ENCODE data around the gene OGDHL. TPM values are rescaled to one million over a fixed set of nuclear protein-coding genes. Genes with fewer than 3 reads are reported as not detected.

OGDHL gene
- total and polyA plus RNA-seq, 2 donors (not counting 3 experiments of a cell fraction or from before 2014, with no cell fraction given): 0.43 to 1.0 TPM

DNA sequence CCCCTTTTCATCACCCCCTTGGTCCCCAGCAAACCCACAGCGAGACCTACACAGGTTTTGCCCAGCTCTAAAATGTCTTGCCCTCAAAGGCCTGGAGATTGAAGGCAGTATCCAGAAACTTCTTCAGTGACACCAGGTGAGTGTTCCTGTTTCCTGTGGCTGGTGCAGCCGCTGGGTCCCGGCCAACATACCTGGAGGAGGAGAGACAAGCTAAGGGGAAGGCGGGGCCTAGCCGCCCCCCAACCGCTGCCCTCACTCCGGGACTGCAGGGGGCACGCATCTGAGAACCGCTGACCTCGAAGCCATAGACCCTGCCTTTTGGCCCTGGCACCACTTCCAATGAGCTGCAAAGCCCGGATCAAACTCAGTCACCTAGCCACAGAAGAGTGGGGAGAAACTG is 27.0 kb downstream of the OGDHL start:
- dilution Hi-C loops (cut with MboI; ENCODE audit: extremely low pct_ligation_motif_present, low sequenced_read_pairs): no loop called here
- TF ChIP-seq, protein P1, sequence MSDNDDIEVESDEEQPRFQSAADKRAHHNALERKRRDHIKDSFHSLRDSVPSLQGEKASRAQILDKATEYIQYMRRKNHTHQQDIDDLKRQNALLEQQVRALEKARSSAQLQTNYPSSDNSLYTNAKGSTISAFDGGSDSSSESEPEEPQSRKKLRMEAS (IDR thresholded peaks at IDR 0.05; ENCODE audit: insufficient read depth, insufficient read length): no peak
- TF ChIP-seq GATA2 (IDR thresholded peaks at IDR 0.05; ENCODE audit: insufficient read depth, insufficient read length, low read depth, low read length) (no peak), JUN (IDR thresholded peaks at IDR 0.05; ENCODE audit: borderline replicate concordance, insufficient read depth, insufficient read length, low read depth) (no peak), POLR2A (IDR thresholded peaks at IDR 0.05; ENCODE audit: low read depth, low read length) (no peak), EZH2 (IDR thresholded peaks at IDR 0.05; ENCODE audit: borderline replicate concordance, low read depth, low read length, severe bottlenecking) (no peak), FOS (IDR thresholded peaks at IDR 0.05; ENCODE audit: borderline replicate concordance, insufficient read depth, low read length) (no peak)
- TF ChIP-seq, protein P2, sequence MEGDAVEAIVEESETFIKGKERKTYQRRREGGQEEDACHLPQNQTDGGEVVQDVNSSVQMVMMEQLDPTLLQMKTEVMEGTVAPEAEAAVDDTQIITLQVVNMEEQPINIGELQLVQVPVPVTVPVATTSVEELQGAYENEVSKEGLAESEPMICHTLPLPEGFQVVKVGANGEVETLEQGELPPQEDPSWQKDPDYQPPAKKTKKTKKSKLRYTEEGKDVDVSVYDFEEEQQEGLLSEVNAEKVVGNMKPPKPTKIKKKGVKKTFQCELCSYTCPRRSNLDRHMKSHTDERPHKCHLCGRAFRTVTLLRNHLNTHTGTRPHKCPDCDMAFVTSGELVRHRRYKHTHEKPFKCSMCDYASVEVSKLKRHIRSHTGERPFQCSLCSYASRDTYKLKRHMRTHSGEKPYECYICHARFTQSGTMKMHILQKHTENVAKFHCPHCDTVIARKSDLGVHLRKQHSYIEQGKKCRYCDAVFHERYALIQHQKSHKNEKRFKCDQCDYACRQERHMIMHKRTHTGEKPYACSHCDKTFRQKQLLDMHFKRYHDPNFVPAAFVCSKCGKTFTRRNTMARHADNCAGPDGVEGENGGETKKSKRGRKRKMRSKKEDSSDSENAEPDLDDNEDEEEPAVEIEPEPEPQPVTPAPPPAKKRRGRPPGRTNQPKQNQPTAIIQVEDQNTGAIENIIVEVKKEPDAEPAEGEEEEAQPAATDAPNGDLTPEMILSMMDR (IDR thresholded peaks at IDR 0.05; ENCODE audit: extremely low read depth in 1 of 2, insufficient read depth in 1 of 2, low read depth in 1 of 2, low read length in 2 of 2): no peak
- no peaks in the 10 kb centered on the region for H4K20me1 ChIP-seq (replicated peaks; ENCODE audit: control insufficient read depth, extremely low read depth, insufficient read depth, low read length)
- no peaks in the 10 kb centered on the region for H3K9me1 ChIP-seq (replicated peaks; ENCODE audit: control insufficient read depth, extremely low read depth, insufficient read depth, low read length)
- no peaks in the 10 kb centered on the region for H3K36me3 ChIP-seq (ENCODE audit: control insufficient read depth in 2 of 2, extremely low read depth in 1 of 2, insufficient read depth in 2 of 2, low read length in 2 of 2)
- POLR2A ChIA-PET: no interaction called here
- no peak overlapping the region for H2AFZ ChIP-seq (ENCODE audit: low read depth, low read length)
- H3K27me3 ChIP-seq (ENCODE audit: control insufficient read depth in 2 of 2, insufficient read depth in 2 of 2, low read length in 2 of 2): no peaks in the 10 kb centered on the region
- H3K4me3 ChIP-seq (replicated peaks in 1 of 3; ENCODE audit: insufficient read depth in 1 of 3, low read depth in 1 of 3, low read length in 3 of 3): no peak overlapping the region
- no peaks in the 10 kb centered on the region for H3K79me2 ChIP-seq (ENCODE audit: control insufficient read depth, insufficient read depth, low read length)
- H3K4me1 ChIP-seq (ENCODE audit: control insufficient read depth, extremely low read depth, insufficient read depth, low read length): no peaks in the 10 kb centered on the region
- intact Hi-C loops (cut with micrococcal nuclease): no loop called here
- DNase-seq (ENCODE audit: low read depth, low spot score) (no peak), FAIRE-seq (no peak)
- CTCF ChIA-PET: no interaction called here
- no peak overlapping the region for H3K27ac ChIP-seq (ENCODE audit: insufficient read depth, low read depth, low read length)
- no peak overlapping the region for H3K4me2 ChIP-seq (ENCODE audit: insufficient read depth, low read length)
- BruUV-seq (replicated peaks): no TSS peak
- H3K9me3 ChIP-seq (replicated peaks; ENCODE audit: control insufficient read depth, insufficient read depth, low read length): no peaks in the 10 kb centered on the region
- no peak overlapping the region for H3K9ac ChIP-seq (replicated peaks; ENCODE audit: extremely low read depth, insufficient read depth, low read length)
